H9 (cell line): ENCODE measurements around the gene GPR146. TPM values are rescaled to one million over a fixed set of nuclear protein-coding genes. Genes with fewer than 3 reads are reported as not detected.

ENCODE experiments used
- DNase-seq: peaks from one replicate; pipeline ENCODE4 v3.0.0-alpha.2; 2017
- H2AFZ ChIP-seq: one replicate; pipeline ENCODE4 v1.6.1; 2013; ENCODE audit warnings: mild to moderate bottlenecking, low read length, control low read depth, moderate library complexity
- H2AK5ac ChIP-seq: 2 replicates; pipeline ENCODE4 v1.6.1; 2013; ENCODE audit warnings: low read length, control low read depth, mixed read lengths; ENCODE audit not compliant: insufficient read length
- H2BK120ac ChIP-seq: one replicate; pipeline ENCODE4 v1.6.1; 2013; ENCODE audit warnings: low read depth, mild to moderate bottlenecking, low read length, control low read depth, inconsistent platforms; ENCODE audit not compliant: poor library complexity, severe bottlenecking
- H2BK12ac ChIP-seq: 2 replicates; pipeline ENCODE4 v1.6.1; 2013; ENCODE audit warnings: low read length, control low read depth, mixed read lengths, low read depth; ENCODE audit not compliant: insufficient read length
- H2BK15ac ChIP-seq: 2 replicates; pipeline ENCODE4 v1.6.1; 2013; ENCODE audit warnings: low read depth, low read length, control low read depth
- H2BK20ac ChIP-seq: one replicate; pipeline ENCODE4 v1.6.1; 2013; ENCODE audit warnings: low read depth, mild to moderate bottlenecking, low read length, control low read depth, inconsistent platforms; ENCODE audit not compliant: poor library complexity, severe bottlenecking
- H2BK5ac ChIP-seq: 2 replicates; pipeline ENCODE4 v1.6.1; 2013; ENCODE audit warnings: low read length, control low read depth, mixed read lengths; ENCODE audit not compliant: insufficient read length
- H3K14ac ChIP-seq: 2 replicates; pipeline ENCODE4 v1.6.1; 2013; ENCODE audit warnings: low read length, control low read depth; ENCODE audit not compliant: insufficient read depth
- H3K18ac ChIP-seq: 2 replicates; pipeline ENCODE4 v1.6.1; 2013; ENCODE audit warnings: low read depth, mild to moderate bottlenecking, mixed read lengths, low read length, control low read depth; ENCODE audit not compliant: insufficient read length
- H3K23ac ChIP-seq: 2 replicates; pipeline ENCODE4 v1.6.1; 2013; ENCODE audit warnings: low read length, control low read depth, mixed read lengths, low read depth; ENCODE audit not compliant: insufficient read length
- H3K23me2 ChIP-seq: 2 replicates; pipeline ENCODE4 v1.6.1; 2013; ENCODE audit warnings: low read depth, mild to moderate bottlenecking, mixed read lengths, low read length, control low read depth; ENCODE audit not compliant: insufficient read length, poor library complexity, severe bottlenecking
- H3K27ac ChIP-seq: 2 replicates; pipeline ENCODE4 v1.5.1; 2013; ENCODE audit warnings: low read length, control low read depth, mixed read lengths, low read depth; ENCODE audit not compliant: insufficient read length
- H3K27me3 ChIP-seq: 2 replicates; pipeline ENCODE4 v1.6.1; 2013; ENCODE audit warnings: low read length, control low read depth, inconsistent platforms; ENCODE audit not compliant: insufficient read depth
- H3K4ac ChIP-seq: 2 replicates; pipeline ENCODE4 v1.6.1; 2013; ENCODE audit warnings: low read depth, mild to moderate bottlenecking, control low read depth, inconsistent platforms, low read length, moderate library complexity
- H3K4me1 ChIP-seq: 2 replicates; pipeline ENCODE4 v1.6.1; 2013; ENCODE audit warnings: low read length, control low read depth, inconsistent platforms; ENCODE audit not compliant: insufficient read depth
- H3K4me2 ChIP-seq: 2 replicates; pipeline ENCODE4 v1.6.1; 2013; ENCODE audit warnings: low read length, control low read depth, mixed read lengths; ENCODE audit not compliant: insufficient read length, insufficient read depth
- H3K56ac ChIP-seq: 2 replicates; pipeline ENCODE4 v1.6.1; 2013; ENCODE audit warnings: low read depth, mild to moderate bottlenecking, mixed read lengths, low read length, control low read depth; ENCODE audit not compliant: insufficient read length
- H3K79me1 ChIP-seq: 2 replicates; pipeline ENCODE4 v1.6.1; 2013; ENCODE audit warnings: low read depth, mild to moderate bottlenecking, moderate library complexity, low read length, control low read depth, inconsistent platforms; ENCODE audit not compliant: insufficient read depth, poor library complexity, severe bottlenecking
- H3K79me2 ChIP-seq: 2 replicates; pipeline ENCODE4 v1.6.1; 2013; ENCODE audit warnings: low read length, control low read depth, inconsistent platforms; ENCODE audit not compliant: insufficient read depth
- H3K9ac ChIP-seq: 2 replicates; pipeline ENCODE4 v1.6.1; 2013; ENCODE audit warnings: low read length, control low read depth, mixed read lengths; ENCODE audit not compliant: insufficient read length; ENCODE audit errors: extremely low read depth
- H3K9me3 ChIP-seq: one replicate; pipeline ENCODE4 v1.6.1; 2013; ENCODE audit warnings: low read depth, low read length, inconsistent platforms; ENCODE audit not compliant: control insufficient read depth
- H3T11ph ChIP-seq: one replicate; pipeline ENCODE4 v1.6.1; 2013; ENCODE audit warnings: mild to moderate bottlenecking, low read length, control low read depth, inconsistent platforms
- H4K20me1 ChIP-seq: one replicate; pipeline ENCODE4 v1.6.1; 2013; ENCODE audit not compliant: control insufficient read depth, insufficient read length, insufficient read depth
- H4K5ac ChIP-seq: 2 replicates; pipeline ENCODE4 v1.6.1; 2013; ENCODE audit warnings: low read depth, mild to moderate bottlenecking, mixed read lengths, low read length, control low read depth; ENCODE audit not compliant: insufficient read length
- H4K8ac ChIP-seq: replicated peaks from 2 replicates; pipeline ENCODE4 v1.6.1; 2013; ENCODE audit warnings: low read length, control low read depth, mixed read lengths, low read depth; ENCODE audit not compliant: insufficient read length
- H4K91ac ChIP-seq: 2 replicates; pipeline ENCODE4 v1.6.1; 2013; ENCODE audit warnings: low read depth, mild to moderate bottlenecking, moderate library complexity, mixed read lengths, low read length, control low read depth; ENCODE audit not compliant: insufficient read length
- H3K27ac Mint-ChIP-seq, 3 experiments: 2 replicates in 2 of 3; 3 replicates in 1 of 3; pipeline ENCODE4 v1.8.0; 2020 to 2021; ENCODE audit warnings: mixed read lengths in 3 of 3, mild to moderate bottlenecking in 1 of 3, moderate library complexity in 1 of 3
- H3K27me3 Mint-ChIP-seq: 2 replicates; pipeline ENCODE4 v1.8.0; 2021; ENCODE audit warnings: low read depth, mild to moderate bottlenecking, moderate library complexity, mixed read lengths
- H3K36me3 Mint-ChIP-seq, 3 experiments: 2 replicates in 2 of 3; 3 replicates in 1 of 3; pipeline ENCODE4 v1.8.0; 2020 to 2021; ENCODE audit warnings: low read depth in 3 of 3, mixed read lengths in 3 of 3; ENCODE audit not compliant: insufficient read depth in 1 of 3
- H3K4me1 Mint-ChIP-seq, 2 experiments: 2 replicates each; pipeline ENCODE4 v1.8.0; 2020; ENCODE audit warnings: mixed read lengths in 2 of 2
- H3K4me3 Mint-ChIP-seq, 2 experiments: 2 replicates in 1 of 2; 3 replicates in 1 of 2; pipeline ENCODE4 v1.8.0; 2020 to 2021; ENCODE audit warnings: mild to moderate bottlenecking in 2 of 2, mixed read lengths in 2 of 2, moderate library complexity in 1 of 2
- H3K9me3 Mint-ChIP-seq, 2 experiments: 2 replicates in 1 of 2; 3 replicates in 1 of 2; pipeline ENCODE4 v1.8.0; 2020; ENCODE audit warnings: mild to moderate bottlenecking in 2 of 2, mixed read lengths in 2 of 2, moderate library complexity in 1 of 2
- WGBS: extraction: QIAGEN DNeasy Blood & Tissue Kit; methylation state at CpG from one replicate; pipeline ENCODE4 v1.1.7; 2013; ENCODE audit warnings: missing lambda C conversion rate, low lambda C conversion rate, mixed read lengths; ENCODE audit not compliant: insufficient read length; ENCODE audit errors: extremely low coverage; 5-methylcytosine and 5-hydroxymethylcytosine counted together
- total RNA-seq: library from RNA; stranded (reverse); gene quantifications from 2 replicates; pipeline ENCODE4 v1.2.1, GENCODE V29; 2021
- TF ChIP-seq, protein P1 (sequence below): fragments of 200-600 bp; sonication (generic); conservative IDR thresholded peaks from 3 replicates; pipeline ENCODE4 v1.8.0; 2021; ENCODE audit warnings: antibody characterized with exemption, mild to moderate bottlenecking

The GPR146 gene
- total RNA-seq, 1 experiment from 2014 or later: 1.4 TPM

DNA sequence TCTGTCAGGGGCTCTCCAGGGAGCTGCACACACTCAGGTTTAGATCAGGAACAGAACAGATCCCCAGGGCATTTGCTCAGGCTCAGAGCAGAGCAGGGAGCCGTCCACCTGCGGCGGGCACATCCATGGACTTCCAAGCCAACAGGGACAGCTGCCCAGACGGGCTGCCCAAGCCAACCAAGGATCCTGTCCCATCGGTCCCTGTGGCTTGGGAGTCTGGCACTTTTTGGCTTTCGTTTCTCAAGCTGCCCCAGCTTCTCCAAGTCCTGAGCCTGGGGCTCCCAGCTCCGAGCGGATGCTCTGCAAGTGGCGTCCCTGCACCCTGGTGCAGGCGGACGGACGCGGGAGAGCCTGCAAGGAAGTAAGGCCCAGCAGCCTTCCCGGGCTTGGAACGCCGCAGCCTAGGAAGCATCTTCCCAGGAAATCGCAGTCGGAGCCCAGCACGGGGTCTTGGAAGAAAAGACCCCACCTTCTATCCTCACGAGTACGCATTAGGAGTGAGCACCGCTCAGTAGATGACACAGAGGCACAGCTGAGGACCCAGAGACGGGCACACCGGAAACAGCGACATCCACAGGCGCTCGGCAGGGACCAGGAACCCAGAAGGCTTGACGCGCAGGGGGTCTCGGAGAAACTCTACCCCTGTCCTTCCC, 6.0 kb downstream of the GPR146 start:
- Histone ChIP-seq H3K18ac (no peak overlapping the region), H3K23ac (no peak overlapping the region), H3K9me3 (no peaks in the 10 kb centered on the region), H2AFZ (no peak overlapping the region), H3K79me1 (no peaks in the 10 kb centered on the region), H3T11ph (no peak overlapping the region), H4K8ac (no peak overlapping the region), H3K14ac (no peak overlapping the region), H4K5ac (no peak overlapping the region), H3K27ac (no peak overlapping the region), H2BK12ac (no peak overlapping the region), H2BK15ac (no peak overlapping the region), H3K9ac (no peak overlapping the region), H2BK5ac (no peak overlapping the region), H3K27me3 (no peaks in the 10 kb centered on the region), H3K4ac (no peak overlapping the region), H3K23me2 (no peaks in the 10 kb centered on the region), H4K91ac (no peak overlapping the region), H3K4me1 (peaks cover 6% of the 10 kb centered on the region; the same call in 1 of the 2 replicates), H3K56ac (no peak overlapping the region), H2BK20ac (no peak overlapping the region), H4K20me1 (no peaks in the 10 kb centered on the region), H3K4me2 (no peak overlapping the region), H2AK5ac (no peak overlapping the region), H3K79me2 (no peaks in the 10 kb centered on the region), H2BK120ac (no peak overlapping the region)
- no CpG with 5 or more reads among the region's 30 CpGs for WGBS
- TF ChIP-seq, protein P1, sequence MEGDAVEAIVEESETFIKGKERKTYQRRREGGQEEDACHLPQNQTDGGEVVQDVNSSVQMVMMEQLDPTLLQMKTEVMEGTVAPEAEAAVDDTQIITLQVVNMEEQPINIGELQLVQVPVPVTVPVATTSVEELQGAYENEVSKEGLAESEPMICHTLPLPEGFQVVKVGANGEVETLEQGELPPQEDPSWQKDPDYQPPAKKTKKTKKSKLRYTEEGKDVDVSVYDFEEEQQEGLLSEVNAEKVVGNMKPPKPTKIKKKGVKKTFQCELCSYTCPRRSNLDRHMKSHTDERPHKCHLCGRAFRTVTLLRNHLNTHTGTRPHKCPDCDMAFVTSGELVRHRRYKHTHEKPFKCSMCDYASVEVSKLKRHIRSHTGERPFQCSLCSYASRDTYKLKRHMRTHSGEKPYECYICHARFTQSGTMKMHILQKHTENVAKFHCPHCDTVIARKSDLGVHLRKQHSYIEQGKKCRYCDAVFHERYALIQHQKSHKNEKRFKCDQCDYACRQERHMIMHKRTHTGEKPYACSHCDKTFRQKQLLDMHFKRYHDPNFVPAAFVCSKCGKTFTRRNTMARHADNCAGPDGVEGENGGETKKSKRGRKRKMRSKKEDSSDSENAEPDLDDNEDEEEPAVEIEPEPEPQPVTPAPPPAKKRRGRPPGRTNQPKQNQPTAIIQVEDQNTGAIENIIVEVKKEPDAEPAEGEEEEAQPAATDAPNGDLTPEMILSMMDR: no peak
- H3K27ac Mint-ChIP-seq: peak overlapping the region in 2 of 3 experiments; percentile 73 to 88; a peak in 4 of 7 replicates
- no peak for DNase-seq
- no peaks in the 10 kb centered on the region; a peak in 1 of 5 replicates for H3K9me3 Mint-ChIP-seq
- no peak overlapping the region for H3K4me3 Mint-ChIP-seq
- peaks cover 28 to 62% of the 10 kb centered on the region in 2 experiments for H3K4me1 Mint-ChIP-seq
- no peaks in the 10 kb centered on the region for H3K36me3 Mint-ChIP-seq
- no peaks in the 10 kb centered on the region for H3K27me3 Mint-ChIP-seq
